ENCODE data around the gene ABCD3. TPM values are rescaled to one million over a fixed set of nuclear protein-coding genes. Genes with fewer than 3 reads are reported as not detected.

Gene ABCD3
- total RNA-seq, 1 donor from 2014 or later = 61.4 TPM

- no peak for DNase-seq (ENCODE audit: low spot score)
- intact Hi-C loops (cut with micrococcal nuclease) = no loop called here
- H3K27ac Mint-ChIP-seq = no peak overlapping the region
These were observed 23.0 kb upstream of the ABCD3 start for GRCh38 chr1:94395231-94395630.

GRCh38 chr1:94395748-94396309 lies 22.4 kb upstream of the ABCD3 start:
- no peak overlapping the region for H3K27ac Mint-ChIP-seq
- intact Hi-C loops (cut with micrococcal nuclease) = no loop called here
- H3K36me3 Mint-ChIP-seq (ENCODE audit: low read depth) = no peaks in the 10 kb centered on the region
- H3K27me3 Mint-ChIP-seq (ENCODE audit: low read depth) = peaks cover 3% of the 10 kb centered on the region
- H3K4me1 Mint-ChIP-seq (ENCODE audit: low read depth) = no peaks in the 10 kb centered on the region
- H3K9me3 Mint-ChIP-seq = no peaks in the 10 kb centered on the region
- no peak for DNase-seq (ENCODE audit: low spot score)
- H3K4me3 Mint-ChIP-seq (ENCODE audit: low read depth) = no peak overlapping the region

More at GRCh38 chr1:94395231-94395630, 23.0 kb upstream of the ABCD3 start:
- no peaks in the 10 kb centered on the region for H3K9me3 Mint-ChIP-seq
- H3K27me3 Mint-ChIP-seq (ENCODE audit: low read depth) = peaks cover 3% of the 10 kb centered on the region
- H3K4me3 Mint-ChIP-seq (ENCODE audit: low read depth) = no peak overlapping the region
- no peaks in the 10 kb centered on the region for H3K4me1 Mint-ChIP-seq (ENCODE audit: low read depth)
- no peaks in the 10 kb centered on the region for H3K36me3 Mint-ChIP-seq (ENCODE audit: low read depth)

DNA sequence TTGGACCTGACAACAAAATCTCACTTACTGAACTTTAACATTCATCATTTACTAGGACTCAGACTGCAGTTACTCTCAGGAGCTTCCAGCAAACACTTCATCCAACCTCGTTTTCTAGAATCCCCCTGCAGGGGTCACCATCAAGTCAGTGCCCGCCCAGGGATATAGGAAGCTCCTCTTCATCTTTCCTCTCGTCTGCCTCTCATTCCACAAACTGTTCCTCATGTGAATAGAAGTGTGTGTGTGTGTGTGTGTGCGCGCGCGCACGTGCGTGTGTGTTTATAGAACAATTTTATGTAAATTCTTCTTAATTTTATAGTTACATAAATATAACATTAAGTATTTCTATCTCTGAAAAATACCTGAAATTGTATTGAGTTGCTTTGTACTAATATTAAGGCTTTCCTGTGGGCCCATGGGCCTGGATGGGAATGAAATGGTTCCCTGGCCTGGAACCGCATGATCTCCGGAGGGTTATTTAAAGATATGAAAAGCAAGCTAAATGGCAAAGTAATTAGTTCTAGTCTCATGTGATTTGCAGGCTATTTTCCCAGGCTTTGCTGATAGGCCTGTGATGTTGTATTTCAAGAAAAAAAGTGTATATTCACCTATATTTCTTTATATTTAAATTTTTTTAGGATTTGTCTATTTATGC lies 21.7 kb upstream of the ABCD3 start:
- no peak overlapping the region for H3K4me3 Mint-ChIP-seq (ENCODE audit: low read depth)
- H3K4me1 Mint-ChIP-seq (ENCODE audit: low read depth) = no peaks in the 10 kb centered on the region

DNA sequence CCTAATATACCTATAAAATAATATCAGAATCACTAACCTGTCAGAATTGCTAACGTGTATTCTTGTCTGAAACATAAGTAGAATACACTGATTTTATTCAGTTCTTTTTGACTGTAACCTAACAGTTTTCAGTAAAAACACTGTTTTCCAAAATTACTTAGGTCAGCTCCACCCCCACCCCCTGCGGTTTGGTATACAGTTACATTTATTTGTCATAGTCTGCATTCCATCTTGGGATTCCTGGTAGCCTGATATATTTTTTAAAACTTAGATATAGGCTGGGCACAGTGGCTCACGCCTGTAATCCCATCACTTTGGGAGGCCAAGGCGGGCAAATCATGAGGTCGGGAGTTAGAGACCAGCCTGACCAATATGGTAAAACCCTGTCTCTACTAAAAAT lies 19.8 kb upstream of the ABCD3 start:
- H3K27me3 Mint-ChIP-seq (ENCODE audit: low read depth) = peaks cover 9% of the 10 kb centered on the region
- intact Hi-C loops (cut with micrococcal nuclease) = no loop called here
- H3K9me3 Mint-ChIP-seq = no peaks in the 10 kb centered on the region
- no peak overlapping the region for H3K4me3 Mint-ChIP-seq (ENCODE audit: low read depth)
- no peaks in the 10 kb centered on the region for H3K4me1 Mint-ChIP-seq (ENCODE audit: low read depth)
- DNase-seq (ENCODE audit: low spot score) = no peak
- H3K36me3 Mint-ChIP-seq (ENCODE audit: low read depth) = no peaks in the 10 kb centered on the region
- H3K27ac Mint-ChIP-seq = no peak overlapping the region

More for the DNA sequence above, 21.7 kb upstream of the ABCD3 start:
- no peak for DNase-seq (ENCODE audit: low spot score)
- Mint-ChIP-seq H3K27me3 (ENCODE audit: low read depth) (peaks cover 3% of the 10 kb centered on the region), H3K9me3 (no peaks in the 10 kb centered on the region), H3K27ac (no peak overlapping the region), H3K36me3 (ENCODE audit: low read depth) (no peaks in the 10 kb centered on the region)
- intact Hi-C loops (cut with micrococcal nuclease) = no loop called here

DNA sequence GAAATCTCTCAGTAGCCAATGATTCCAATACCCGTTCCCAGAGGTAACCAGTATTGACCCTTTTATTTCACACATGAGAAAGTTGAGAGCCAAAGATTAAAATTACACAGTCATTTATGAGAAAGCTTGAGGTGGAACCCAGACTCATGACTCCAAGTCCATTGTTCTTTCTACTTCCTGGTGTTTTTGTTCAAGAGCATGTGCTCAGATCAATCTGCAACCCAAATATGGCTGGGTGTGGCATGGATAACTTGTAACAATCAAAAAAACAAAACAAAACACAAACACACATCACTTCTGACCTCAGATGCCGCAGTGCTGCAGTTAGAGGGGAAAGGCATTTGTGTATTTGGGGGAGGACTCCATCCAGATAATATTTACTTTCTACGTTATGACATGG lies 18.7 kb upstream of the ABCD3 start:
- intact Hi-C loops (cut with micrococcal nuclease) = no loop called here
- no peaks in the 10 kb centered on the region for H3K9me3 Mint-ChIP-seq
- peaks cover 11% of the 10 kb centered on the region for H3K27me3 Mint-ChIP-seq (ENCODE audit: low read depth)
- H3K27ac Mint-ChIP-seq = no peak overlapping the region
- DNase-seq (ENCODE audit: low spot score) = no peak
- no peaks in the 10 kb centered on the region for H3K36me3 Mint-ChIP-seq (ENCODE audit: low read depth)
- H3K4me1 Mint-ChIP-seq (ENCODE audit: low read depth) = peaks cover 3% of the 10 kb centered on the region
- H3K4me3 Mint-ChIP-seq (ENCODE audit: low read depth) = no peak overlapping the region

DNA sequence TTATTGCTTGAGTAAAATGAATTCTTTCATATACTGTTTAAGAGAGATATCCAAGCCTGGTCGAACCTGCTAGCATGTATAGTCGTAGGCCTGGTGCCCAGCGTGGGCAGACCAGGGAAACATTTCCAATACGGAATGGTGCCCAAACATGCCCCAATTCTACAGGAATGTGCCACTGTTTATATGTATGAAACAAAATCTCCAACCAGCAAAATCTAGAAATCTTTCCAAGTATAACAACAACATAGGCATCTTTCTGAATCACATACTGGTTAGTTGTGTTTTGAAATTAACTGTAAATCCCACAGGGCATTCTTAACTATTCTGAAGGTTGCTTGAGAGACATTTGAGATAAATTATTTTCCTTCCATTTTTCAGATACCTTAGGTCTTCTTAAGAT lies 17.0 kb upstream of the ABCD3 start:
- Mint-ChIP-seq H3K27me3 (ENCODE audit: low read depth) (peaks cover 11% of the 10 kb centered on the region), H3K4me1 (ENCODE audit: low read depth) (peaks cover 3% of the 10 kb centered on the region), H3K9me3 (no peaks in the 10 kb centered on the region), H3K4me3 (ENCODE audit: low read depth) (no peak overlapping the region), H3K27ac (no peak overlapping the region), H3K36me3 (ENCODE audit: low read depth) (no peaks in the 10 kb centered on the region)
- intact Hi-C loops (cut with micrococcal nuclease) = no loop called here
- no peak for DNase-seq (ENCODE audit: low spot score)

DNA sequence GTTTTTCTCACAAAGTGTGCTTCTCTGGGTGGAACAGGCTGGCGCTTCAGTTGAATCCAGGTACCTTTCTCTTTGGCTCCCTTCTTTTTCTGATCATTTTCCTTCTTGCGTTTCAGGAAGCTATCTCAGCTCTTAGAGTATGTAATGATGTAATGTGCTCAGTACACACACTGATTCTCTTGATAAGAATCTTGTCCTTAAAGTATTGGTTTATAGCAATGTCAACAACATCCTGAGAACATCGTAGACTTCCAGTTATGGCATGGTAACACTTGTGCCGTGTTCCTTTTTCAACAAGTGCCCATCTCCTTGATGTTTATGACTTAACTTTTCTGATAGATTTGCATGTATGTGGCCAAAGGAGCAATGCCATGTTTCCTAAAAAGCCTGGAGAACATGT lies 11.7 kb upstream of the ABCD3 start:
- DNase-seq (ENCODE audit: low spot score) = no peak
- intact Hi-C loops (cut with micrococcal nuclease) = no loop called here
- Mint-ChIP-seq H3K9me3 (no peaks in the 10 kb centered on the region), H3K4me3 (ENCODE audit: low read depth) (no peak overlapping the region), H3K27ac (no peak overlapping the region), H3K36me3 (ENCODE audit: low read depth) (no peaks in the 10 kb centered on the region), H3K27me3 (ENCODE audit: low read depth) (peaks cover 15% of the 10 kb centered on the region), H3K4me1 (ENCODE audit: low read depth) (peaks cover 7% of the 10 kb centered on the region)

- intact Hi-C loops (cut with micrococcal nuclease) = no loop called here
- H3K27ac Mint-ChIP-seq = no peak overlapping the region
- peaks cover 11% of the 10 kb centered on the region for H3K27me3 Mint-ChIP-seq (ENCODE audit: low read depth)
- no peaks in the 10 kb centered on the region for H3K36me3 Mint-ChIP-seq (ENCODE audit: low read depth)
- H3K4me1 Mint-ChIP-seq (ENCODE audit: low read depth) = peaks cover 11% of the 10 kb centered on the region
- H3K4me3 Mint-ChIP-seq (ENCODE audit: low read depth) = no peak overlapping the region
- DNase-seq (ENCODE audit: low spot score) = no peak
- no peaks in the 10 kb centered on the region for H3K9me3 Mint-ChIP-seq
These were observed 9.9 kb upstream of the ABCD3 start for GRCh38 chr1:94408104-94408830.

DNA sequence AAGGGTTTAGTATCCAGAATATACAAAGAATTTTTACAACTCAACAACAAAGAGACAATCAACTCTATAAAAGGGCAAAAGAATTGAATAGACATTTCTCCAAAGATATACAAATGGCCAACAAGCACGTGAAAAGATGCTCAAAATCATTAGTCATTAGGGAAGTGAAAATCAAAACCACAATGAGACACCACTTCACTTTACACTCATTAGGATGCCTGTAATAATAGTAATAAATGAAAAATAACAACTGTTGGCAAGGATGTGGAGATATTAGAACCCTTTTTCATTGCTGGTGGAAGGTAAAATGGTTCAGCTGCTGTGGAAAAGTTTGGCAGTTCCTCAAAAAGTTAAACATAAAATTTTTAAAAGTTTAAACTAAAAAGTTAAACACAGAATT lies 7.0 kb upstream of the ABCD3 start:
- no peaks in the 10 kb centered on the region for H3K9me3 Mint-ChIP-seq

GRCh38 chr1:94413311-94413710 lies 4.9 kb upstream of the ABCD3 start:
- Mint-ChIP-seq H3K4me3 (ENCODE audit: low read depth) (no peak overlapping the region), H3K27me3 (ENCODE audit: low read depth) (peaks cover 9% of the 10 kb centered on the region), H3K9me3 (no peaks in the 10 kb centered on the region), H3K27ac (no peak overlapping the region), H3K4me1 (ENCODE audit: low read depth) (peaks cover 6% of the 10 kb centered on the region), H3K36me3 (ENCODE audit: low read depth) (no peaks in the 10 kb centered on the region)
- DNase-seq (ENCODE audit: low spot score) = no peak
- intact Hi-C loops (cut with micrococcal nuclease) = loop anchor here (10.0 kb wide), 1 partner anchor 131 kb away; the partner anchor contains the start of gene F3

More for the DNA sequence above, 7.0 kb upstream of the ABCD3 start:
- peaks cover 14% of the 10 kb centered on the region for H3K27me3 Mint-ChIP-seq (ENCODE audit: low read depth)
- no peak overlapping the region for H3K4me3 Mint-ChIP-seq (ENCODE audit: low read depth)
- peaks cover 10% of the 10 kb centered on the region for H3K4me1 Mint-ChIP-seq (ENCODE audit: low read depth)
- no peaks in the 10 kb centered on the region for H3K36me3 Mint-ChIP-seq (ENCODE audit: low read depth)
- no peak for DNase-seq (ENCODE audit: low spot score)
- H3K27ac Mint-ChIP-seq = no peak overlapping the region
- intact Hi-C loops (cut with micrococcal nuclease) = loop anchor here (10.0 kb wide), 1 partner anchor 134 kb away; the partner anchor contains the start of gene F3

GRCh38 chr1:94416901-94417727 lies 1.1 kb upstream of the ABCD3 start:
- DNase-seq (ENCODE audit: low spot score) = no peak
- intact Hi-C loops (cut with micrococcal nuclease) = loop anchor here (5.0 to 10.0 kb wide), 2 partner anchors 128 to 655 kb away; partner anchors contain the start of genes ALG14 and F3
- Mint-ChIP-seq H3K9me3 (no peaks in the 10 kb centered on the region), H3K4me1 (ENCODE audit: low read depth) (peaks cover 26% of the 10 kb centered on the region), H3K36me3 (ENCODE audit: low read depth) (peaks cover 8% of the 10 kb centered on the region), H3K27me3 (ENCODE audit: low read depth) (peaks cover 5% of the 10 kb centered on the region), H3K4me3 (ENCODE audit: low read depth) (no peak overlapping the region), H3K27ac (no peak overlapping the region)

- no peak for DNase-seq (ENCODE audit: low spot score)
- intact Hi-C loops (cut with micrococcal nuclease) = loop anchor here (5.0 to 10.0 kb wide), 2 partner anchors 127 to 655 kb away; partner anchors contain the start of genes ALG14 and F3
- H3K27me3 Mint-ChIP-seq (ENCODE audit: low read depth) = peaks cover 5% of the 10 kb centered on the region
- no peak overlapping the region for H3K4me3 Mint-ChIP-seq (ENCODE audit: low read depth)
- H3K36me3 Mint-ChIP-seq (ENCODE audit: low read depth) = peaks cover 8% of the 10 kb centered on the region
- H3K9me3 Mint-ChIP-seq = no peaks in the 10 kb centered on the region
- H3K27ac Mint-ChIP-seq = no peak overlapping the region
- peaks cover 31% of the 10 kb centered on the region for H3K4me1 Mint-ChIP-seq (ENCODE audit: low read depth)
These were observed 536 bp upstream of the ABCD3 start for GRCh38 chr1:94417728-94417977.

Measured in activated T-helper 2 cell treated with anti-CD3 and anti-CD28 coated beads, Interferon-gamma antibody, Interleukin-2, Interleukin-4, amounts not matched to agents 10 μg/mL and 5 μg/mL and 100 μg/mL, durations not matched to agents 14 hours and 24 hours and 36 hours (primary cell).